Skin of body (tissue), 2 donors: Measurements from ENCODE around the gene NXPH1. TPM values are rescaled to one million over a fixed set of nuclear protein-coding genes. Genes with fewer than 3 reads are reported as not detected.

Experiments used
- DNase-seq: peaks from one replicate; lab custom pipeline; 2025; lab: John Stamatoyannopoulos, UW
- total RNA-seq: library from RNA; depleted of rRNA; stranded (reverse); fragments of >200 nt; gene quantifications from one replicate; pipeline ENCODE4 v1.2.3, GENCODE V29; 2014

NXPH1 gene
- total RNA-seq = 0.10 TPM

DNA sequence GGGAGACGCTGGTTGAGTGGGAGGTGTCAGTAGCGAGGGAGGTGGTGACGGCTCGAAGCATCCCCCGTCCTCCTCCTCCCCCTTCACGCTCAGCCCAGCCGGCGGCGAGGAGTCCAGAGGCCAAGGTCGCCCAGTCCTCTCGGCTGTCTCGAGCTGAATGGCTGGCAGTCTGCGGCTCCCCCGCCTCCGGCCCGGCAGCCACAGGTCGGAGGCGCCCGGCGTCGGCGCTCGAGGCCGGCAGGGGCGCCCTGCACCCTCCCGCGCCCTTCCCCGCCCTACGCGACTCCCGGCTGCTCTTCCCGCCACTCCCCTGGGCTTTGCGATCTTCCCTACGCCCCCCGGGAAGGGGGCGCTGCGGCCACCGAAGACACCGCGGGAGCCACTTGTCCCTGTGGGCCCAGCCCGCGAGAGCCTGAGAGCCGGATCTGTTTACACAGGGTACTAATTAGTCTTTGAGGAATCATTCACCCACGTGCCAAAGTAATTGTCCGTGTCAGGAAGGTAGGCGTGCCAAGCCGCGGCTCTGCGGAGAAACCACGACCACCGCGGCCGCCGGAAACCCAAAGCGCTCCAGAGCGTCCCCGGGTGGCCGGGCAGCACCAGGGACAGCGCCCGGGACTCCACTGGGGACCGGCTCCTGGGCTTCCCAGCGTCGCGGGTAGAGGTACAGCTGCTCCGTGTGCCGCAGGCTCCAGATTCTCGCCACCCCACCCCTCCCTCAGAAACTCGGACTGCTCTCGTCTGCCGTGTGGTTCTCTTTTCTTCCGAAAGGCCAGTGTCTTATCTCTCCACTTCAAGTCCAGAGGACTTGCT lies at the start of gene NXPH1:
TSS of gene NXPH1 (plus strand) at position 133 of the 813 bp plus-strand sequence.
- no peak for DNase-seq

DNA sequence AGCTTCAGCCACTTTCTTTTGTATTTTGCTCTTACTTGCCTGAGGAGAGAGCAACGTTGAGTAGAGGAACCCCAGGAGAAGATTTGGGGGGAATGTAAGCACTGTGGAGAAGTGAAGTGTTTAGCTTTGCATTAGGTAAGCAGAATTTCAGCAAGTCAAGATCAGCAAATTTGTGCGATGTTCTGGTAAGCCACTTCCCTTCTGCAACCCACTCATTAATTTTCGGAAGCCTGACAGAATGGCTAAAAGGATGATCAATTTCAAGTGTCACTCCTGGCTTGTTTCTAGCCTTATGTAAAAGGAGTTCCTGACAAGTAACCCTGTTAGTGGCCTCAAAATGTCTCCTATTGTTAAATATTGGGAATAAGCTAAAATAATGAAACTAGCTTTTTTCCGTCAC lies 48.5 kb upstream of the NXPH1 start:
- DNase-seq = no peak

DNA sequence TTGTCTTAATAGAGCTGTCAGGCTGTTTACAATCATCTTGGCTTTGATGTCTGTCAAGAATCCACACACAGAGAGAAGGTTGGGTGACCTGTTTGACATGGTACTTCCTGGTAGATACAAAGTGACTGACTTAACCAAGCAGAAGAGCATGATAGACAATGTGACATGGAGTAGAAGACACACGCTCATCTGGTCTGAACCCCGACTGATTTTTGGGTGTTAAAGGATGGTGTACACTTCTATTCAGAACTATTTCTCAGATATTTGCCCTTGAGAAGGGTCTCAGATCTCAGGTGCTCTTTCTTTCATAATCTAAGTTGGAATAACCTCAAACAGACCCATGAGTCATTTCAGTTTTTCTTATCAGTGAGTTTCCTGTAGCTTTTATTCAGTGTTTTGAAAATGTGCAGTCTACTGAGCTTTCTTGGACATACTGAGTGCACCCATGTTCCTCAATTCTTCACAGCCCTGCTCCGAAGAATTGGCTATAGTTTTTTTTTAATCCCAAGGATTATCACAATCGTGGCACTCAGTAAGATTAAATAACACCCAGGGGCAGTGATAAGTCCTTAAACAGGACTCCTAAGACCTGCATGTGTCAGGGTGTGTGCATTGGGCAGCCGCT lies 46.4 kb upstream of the NXPH1 start:
- no peak for DNase-seq

DNA sequence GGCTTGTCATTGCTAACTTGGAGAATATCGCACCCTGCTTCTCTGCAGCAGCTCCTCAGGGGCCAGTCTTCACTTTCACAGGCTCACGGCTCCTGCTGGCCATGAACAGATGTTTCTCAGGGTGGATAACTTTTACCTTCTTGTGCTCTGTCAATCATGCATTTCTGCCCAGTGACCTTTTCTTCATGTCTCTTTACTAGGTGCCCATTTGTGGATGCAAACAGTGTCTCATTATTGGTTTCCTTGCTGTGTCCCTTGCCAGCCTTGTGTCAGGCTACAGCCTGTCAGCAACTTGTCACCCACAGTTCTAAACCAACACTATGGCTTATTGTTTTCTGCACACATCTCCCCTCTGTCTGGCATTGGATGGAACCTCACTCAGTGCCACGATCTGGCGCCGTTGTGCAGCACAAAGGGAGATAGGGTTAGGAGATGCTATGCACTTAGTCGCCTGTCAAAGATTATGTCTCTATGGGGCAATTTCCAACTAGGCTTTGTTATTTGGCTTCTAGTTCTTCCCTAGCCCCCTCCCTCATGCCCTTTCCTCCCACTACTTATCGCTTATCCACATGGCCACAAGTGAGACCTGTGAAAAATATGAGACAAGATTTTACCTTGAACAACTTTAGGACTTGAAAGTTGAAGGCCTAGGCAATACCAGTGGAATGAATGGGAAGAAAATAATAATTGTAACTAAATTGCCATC lies 45.7 kb upstream of the NXPH1 start:
- DNase-seq = no peak

DNA sequence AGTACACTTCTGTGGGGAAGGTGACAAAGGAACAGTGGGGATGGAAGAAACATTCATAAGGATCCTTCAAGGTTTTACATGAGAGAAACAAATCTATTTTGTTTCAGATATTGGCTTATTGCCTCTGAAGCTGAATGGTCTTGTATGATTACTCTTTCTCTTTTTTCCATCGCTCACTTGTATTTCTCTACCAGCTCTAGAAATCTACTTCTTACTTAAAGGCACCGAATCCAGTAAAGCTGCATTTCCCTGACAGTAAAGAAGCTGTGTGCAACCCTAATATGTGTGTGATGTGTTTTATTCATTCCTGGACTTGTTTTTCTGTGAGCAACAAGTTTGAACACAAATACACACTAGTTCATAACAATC lies 45.2 kb upstream of the NXPH1 start:
- no peak for DNase-seq

DNA sequence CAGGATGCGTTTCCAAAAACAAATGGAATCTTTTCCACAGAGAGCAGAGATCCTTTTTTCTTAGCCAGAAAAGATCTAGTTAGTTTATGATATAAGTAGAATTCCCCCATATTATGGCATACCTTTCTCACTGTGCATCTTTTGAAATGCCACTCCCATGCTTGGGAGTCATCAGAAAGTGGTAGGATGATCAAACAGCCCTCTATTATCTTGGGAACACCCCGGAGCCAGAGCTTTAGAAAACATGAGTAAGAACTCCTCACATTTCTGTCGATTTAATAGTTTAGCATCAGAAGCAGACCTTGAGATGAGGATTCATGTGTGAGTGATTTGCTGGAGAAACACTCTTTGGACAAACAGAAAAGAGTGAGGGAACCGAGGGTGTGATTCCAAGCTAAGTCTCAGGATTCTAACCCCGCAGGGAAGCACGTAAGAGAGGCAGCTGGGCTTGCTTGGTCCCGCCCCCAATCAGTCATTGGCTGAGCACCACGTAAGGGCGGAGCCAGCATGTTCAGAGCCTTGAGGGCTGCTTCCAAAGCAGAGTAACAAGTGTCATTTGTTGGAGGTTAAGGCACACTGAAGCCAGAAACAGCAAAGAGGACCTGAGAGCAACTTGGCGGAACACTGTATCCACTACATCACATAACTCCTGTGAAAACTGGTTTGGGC lies 43.7 kb upstream of the NXPH1 start:
- DNase-seq = no peak

DNA sequence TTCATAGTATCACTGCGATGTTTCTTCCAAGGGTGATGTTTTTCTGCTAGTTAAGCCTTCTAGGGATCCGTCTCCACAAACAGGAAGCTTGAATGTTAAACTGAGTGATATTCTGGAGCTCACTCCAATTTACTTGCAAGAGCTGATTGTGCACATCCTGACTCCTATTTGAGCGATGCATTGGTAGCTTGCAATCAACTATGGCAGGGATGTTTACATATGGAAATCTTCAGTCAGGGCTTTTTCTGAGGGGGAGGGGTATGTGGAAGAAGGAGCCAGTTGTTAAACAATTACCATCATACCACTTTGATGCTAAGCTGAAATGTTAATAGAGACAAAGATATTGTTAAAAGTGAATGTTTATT lies 43.2 kb upstream of the NXPH1 start:
- no peak for DNase-seq

DNA sequence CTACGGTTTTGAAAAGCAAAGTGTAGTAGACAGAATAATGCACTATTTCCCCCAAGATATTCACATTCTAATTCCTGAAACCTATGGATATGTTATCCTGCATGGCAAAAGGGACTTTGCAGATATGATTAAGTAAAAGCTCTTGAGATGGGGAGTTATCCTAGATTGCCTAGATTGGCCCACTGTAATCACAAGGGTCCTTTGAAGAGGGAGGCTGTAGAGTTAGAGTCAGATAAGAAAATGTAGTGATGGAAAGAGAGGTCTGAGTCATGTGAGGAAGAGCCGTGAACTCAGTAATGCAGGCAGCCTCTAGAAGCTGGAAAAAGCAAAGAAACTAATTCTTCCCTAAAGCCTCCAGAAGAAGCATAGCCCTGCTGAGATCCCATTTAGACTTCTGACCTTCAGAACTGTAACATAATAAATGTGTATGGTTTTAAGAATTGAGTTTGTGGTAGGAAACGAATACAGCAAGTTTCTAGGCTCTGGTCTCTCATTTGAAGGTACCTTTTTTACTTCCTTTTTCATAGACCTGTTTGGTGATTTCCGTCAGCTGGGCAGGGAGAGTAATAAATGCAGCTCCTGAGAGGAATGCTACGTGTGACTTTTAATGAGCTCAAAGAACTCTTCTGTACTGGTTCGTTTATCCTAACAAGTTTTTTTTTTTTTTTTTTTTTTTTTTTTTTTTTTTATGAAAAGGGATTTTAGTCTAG lies 41.9 kb upstream of the NXPH1 start:
- DNase-seq = no peak

DNA sequence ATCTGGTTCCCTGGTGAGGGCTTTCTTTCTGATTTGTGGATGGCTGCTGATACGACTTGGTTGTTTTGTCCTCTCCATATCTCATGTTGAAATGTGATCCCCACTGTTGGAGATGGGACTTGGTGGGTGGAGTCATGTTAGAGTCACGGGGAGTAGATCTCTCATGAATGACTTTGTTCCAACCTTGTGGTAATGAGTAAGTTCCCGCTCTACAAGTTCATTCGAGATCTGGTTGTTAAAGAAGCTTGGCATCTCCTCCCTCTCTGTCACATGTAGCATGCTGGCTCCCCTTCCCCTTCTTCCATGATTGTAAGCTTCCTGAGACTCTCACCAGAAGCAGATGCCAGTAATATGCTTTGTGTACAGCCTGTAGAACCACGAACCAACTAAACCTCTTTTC lies 37.1 kb upstream of the NXPH1 start:
- no peak for DNase-seq

DNA sequence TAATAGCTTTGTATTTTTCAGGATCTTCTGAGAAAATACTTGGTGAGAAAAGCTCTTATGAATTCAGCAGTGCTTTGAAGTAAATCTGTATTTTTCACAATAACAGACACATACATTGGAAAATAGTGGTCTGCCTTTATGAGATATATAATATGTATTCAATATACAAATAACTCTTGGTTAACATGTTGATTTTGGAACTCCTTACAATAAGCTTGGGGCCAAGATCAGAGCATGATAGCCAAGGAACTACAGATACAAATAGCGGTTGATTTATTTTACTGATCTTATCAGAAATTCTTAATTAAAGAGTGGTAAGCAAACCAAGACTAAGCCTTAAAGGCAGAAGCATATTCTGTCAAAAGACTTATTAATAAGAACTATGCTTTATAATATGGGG lies 24.5 kb upstream of the NXPH1 start:
- DNase-seq = no peak

DNA sequence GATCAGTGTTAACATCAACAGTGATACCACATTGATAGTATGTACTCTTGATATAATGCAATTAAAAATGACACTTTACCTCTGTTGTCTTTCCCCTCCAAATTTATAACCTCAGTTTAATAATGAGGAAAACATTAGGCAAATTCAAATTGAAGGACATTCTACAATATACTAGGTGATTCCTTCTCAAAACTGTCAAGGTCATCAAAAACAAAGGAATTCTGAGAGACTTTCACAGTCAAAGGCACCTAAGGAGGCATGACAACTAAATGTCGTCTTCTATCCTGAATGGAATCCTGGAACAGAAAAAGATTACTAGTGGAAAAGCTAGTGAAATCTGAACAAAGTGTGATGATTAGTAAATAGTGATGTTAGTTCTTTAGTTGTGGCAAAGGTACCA lies 22.3 kb upstream of the NXPH1 start:
- no peak for DNase-seq

DNA sequence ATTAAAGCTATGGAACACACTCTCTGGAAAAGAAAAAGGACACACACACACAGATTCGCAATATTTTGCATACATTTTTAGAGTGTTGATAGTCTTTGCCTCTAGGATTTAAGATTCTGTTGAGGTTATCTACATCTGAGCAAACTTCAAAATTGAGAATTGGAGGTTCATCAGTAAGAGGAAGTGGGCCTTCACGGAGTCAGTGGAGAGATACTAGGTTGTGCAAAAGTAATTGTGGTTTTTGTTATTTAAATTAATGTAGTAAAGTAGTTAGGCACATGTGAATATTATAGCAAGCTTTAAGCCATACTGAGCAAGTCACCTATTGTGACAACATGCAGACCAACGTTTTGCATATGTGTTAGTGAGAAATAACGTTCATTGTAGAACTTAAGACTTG lies 19.8 kb upstream of the NXPH1 start:
- no peak for DNase-seq

DNA sequence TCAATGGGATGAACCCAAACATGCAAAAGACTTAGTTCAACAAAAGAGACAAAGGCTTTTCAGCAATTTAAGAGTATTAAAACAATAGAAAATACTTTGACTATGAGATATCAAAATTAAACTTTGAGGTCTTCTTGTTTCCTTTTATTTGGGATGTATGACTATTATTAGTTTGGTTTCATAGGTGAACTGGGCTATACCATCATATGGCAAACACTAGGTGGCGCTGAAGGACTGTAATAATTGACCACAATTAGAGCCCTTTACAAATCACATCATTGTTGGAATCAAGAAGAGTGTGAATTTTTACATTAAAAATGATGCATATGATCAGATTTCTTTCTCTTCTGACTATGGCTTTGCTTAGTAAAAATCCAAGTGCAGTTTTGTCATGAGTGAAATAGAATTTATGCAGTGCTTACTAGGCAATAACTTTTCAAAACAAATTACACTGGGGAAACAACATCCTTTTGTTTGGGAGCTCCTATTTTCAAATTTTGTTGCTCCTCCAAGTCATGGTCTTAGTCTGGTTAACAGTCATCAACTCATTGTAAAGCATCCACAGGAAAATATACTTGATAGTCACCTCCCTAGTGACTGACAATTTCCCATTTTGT lies 14.7 kb upstream of the NXPH1 start:
- peak; percentile 66 for DNase-seq

DNA sequence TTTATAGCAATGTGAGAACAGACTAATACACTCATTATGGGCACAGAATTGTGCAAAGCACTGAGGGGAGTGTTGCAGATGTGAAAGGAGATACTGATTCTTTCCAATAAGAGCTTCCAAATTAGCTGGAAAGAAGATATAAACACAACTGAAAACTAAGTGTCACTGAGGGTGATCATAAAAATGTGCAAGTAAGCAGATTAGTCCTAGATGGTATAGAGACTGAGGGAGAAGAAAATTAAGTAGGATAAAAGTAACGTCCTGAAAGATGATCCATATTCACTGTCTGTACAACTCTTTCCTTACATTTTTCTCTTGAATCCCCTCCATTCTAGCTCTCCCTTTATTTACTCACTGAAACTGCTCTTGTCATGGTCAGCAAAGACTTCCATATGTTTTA lies 11.2 kb upstream of the NXPH1 start:
- DNase-seq = no peak

DNA sequence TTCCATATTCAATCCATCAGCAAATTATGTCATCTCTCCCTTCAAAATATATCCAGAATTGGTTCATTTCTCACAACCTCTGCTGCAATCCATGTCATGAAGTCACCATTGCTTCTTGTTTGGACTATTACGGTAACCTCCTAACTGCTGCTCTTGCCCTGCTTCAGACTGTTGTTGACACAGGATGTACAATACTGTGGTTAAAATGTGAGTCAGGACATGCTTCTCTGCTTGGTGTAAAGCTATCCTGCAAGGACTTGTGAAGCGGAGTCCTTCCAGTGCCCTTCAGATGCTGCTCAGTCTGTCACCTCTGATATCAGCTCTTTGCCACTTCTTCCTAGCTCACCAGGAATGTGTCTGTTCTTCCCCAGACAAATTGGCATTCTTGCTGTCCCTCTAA lies 10.4 kb upstream of the NXPH1 start:
- DNase-seq = no peak

DNA sequence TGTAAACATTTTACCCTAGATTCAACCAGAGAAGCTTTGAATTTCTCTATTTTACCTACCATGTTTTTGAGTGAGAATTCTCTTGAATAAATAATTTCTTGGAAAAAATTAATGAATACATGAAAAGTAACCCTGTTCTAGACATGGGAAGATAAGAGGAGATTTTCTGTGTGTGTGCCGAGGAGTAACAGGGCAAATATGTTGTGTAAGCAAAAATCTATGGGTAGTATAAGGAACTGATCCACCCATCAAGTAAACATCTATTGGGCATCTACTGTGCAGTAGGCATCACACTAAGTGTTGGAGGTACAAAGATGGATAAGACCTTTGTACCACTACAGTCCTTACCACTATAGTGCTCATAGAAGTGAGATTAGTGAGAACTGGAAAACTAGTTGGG lies 8.2 kb upstream of the NXPH1 start:
- no peak for DNase-seq

DNA sequence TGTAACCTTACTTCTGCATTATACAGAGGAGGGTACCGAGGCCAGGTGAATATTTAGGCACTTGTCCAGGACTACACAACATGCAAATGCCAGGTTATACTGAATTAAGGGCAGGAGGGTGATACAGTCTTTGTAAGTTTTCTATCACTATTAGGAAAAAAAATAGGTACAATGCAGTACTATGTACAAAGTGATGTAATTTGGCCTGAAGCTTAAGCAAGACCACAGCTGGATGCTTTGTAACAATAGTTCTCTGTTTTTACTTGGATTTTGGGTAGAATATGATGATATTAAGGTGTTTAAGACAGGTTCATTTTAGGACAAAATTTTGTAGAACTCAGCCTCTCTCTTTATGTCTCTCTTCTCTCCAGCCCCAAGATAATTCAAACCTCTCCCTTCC lies 2.8 kb upstream of the NXPH1 start:
- DNase-seq = no peak

DNA sequence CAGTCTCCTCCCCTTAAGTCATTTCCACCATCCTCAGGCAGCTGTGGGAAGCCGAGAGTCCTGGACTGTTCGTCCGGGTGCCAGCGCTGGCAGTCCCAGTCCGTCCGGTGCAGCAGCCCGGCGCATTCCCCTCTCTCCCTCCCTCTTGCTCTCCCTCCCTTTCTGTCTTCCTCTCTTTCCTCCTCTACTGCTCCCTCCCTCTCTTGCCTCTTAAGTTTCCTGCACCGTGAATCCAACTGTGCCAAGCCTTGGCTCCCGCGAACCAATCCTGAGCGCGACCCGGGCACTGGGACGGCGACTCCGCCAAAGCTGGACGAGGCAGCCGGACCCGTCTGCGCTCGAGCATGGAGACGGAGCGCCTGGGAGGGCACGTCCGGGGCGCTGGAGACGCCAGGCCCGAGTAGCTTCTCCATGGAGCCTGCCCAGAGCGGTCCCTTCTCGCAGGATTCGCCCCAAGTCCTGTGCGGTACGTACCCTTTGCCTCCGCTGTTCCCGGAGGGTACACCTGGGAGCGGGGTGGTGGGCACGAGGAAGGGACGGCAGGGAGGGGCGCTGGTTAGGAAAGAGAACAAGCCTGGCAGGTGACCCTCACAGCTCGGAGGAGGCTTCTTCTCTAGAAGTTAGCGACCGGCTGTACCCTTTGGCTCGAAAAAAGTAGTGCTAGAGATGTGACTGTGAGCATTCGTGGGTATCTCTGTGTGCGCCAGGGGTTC lies 1.0 kb downstream of the NXPH1 start:
- DNase-seq = no peak

DNA sequence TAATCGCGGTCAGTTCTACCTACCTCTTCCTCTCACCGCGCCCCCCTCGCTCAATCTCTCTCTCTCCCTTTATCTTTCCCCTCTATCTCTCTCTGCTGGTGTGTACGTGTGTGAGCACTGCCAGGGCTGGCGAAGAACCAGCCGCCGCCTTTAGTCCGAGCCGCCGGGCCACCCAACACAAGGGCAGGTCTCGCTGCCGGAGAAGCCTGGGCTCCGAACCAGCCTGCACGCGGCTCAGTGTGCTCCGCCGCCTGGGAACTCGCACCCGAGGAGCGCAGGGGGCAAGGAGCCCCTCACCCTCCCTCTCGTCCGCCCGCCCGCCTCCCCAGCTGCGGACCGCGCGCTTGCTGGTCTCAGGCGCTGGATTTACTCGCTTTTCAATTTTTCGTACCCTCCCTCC lies 1.7 kb downstream of the NXPH1 start:
- no peak for DNase-seq
